GM12873 (cell line): ENCODE results near the gene HNRNPA1.

Experiments
- CTCF ChIP-seq: IDR thresholded peaks from 2 replicates; pipeline ENCODE4 v1.5.1; 2012; ENCODE audit warnings: low read depth, mild to moderate bottlenecking, moderate library complexity, low read length, control low read depth; ENCODE audit not compliant: insufficient read depth; ENCODE audit errors: missing control alignments

Gene HNRNPA1

GRCh38 chr12:54279227-54279631 lies 1.3 kb upstream of the HNRNPA1 start:
- TF ChIP-seq CTCF: no peak

- no peak for TF ChIP-seq CTCF
These were observed 676 bp upstream of the HNRNPA1 start, which contains the start of gene CBX5 for GRCh38 chr12:54279632-54280467. TSS of gene CBX5 (minus strand) at chr12:54280122. CDS start at chr12:54257650, 22,472 bp downstream.

- no peak for TF ChIP-seq CTCF
These were observed 2.5 kb downstream of the HNRNPA1 start for GRCh38 chr12:54282949-54283593.

GRCh38 chr12:54285150-54286041 lies 4.9 kb downstream of the HNRNPA1 start:
- peak; percentile 23 for TF ChIP-seq CTCF

GRCh38 chr12:54286042-54287030 lies 5.8 kb downstream of the HNRNPA1 start:
- TF ChIP-seq CTCF: no peak

GRCh38 chr12:54287261-54288157 lies 7.0 kb downstream of the HNRNPA1 start:
- no peak for TF ChIP-seq CTCF
